Stimulated activated CD4-positive, alpha-beta T cell treated with anti-CD3 and anti-CD28 coated beads, Interleukin-15, amount 100 ng/mL, for 48 hours (primary cell): ENCODE data around the gene RARRES1.

Source experiments
- DNase-seq, 2 donors: peaks; one replicate each; pipeline ENCODE4 v3.0.0-alpha.2; 2020; ENCODE audit warnings: low read depth in 2 of 2

The RARRES1 gene

GRCh38 chr3:158765518-158766205 is 33.4 kb upstream of the RARRES1 start:
- no peak for DNase-seq

GRCh38 chr3:158763421-158763820 is 31.2 kb upstream of the RARRES1 start:
- no peak for DNase-seq

GRCh38 chr3:158762701-158763100 is 30.4 kb upstream of the RARRES1 start:
- no peak for DNase-seq

- DNase-seq, result no peak
Observed at GRCh38 chr3:158761350-158761749, 29.1 kb upstream of the RARRES1 start.

- no peak for DNase-seq
Observed at GRCh38 chr3:158755421-158755820, 23.2 kb upstream of the RARRES1 start.

- DNase-seq, result no peak
Observed at GRCh38 chr3:158753854-158754253, 21.6 kb upstream of the RARRES1 start.

GRCh38 chr3:158751316-158751715 is 19.1 kb upstream of the RARRES1 start:
- no peak for DNase-seq

- no peak for DNase-seq
Observed at GRCh38 chr3:158750016-158750415, 17.8 kb upstream of the RARRES1 start.

- no peak for DNase-seq
Observed at GRCh38 chr3:158749526-158749925, 17.3 kb upstream of the RARRES1 start.

GRCh38 chr3:158748237-158748828 is 16.1 kb upstream of the RARRES1 start:
- no peak for DNase-seq

- no peak for DNase-seq
Observed at GRCh38 chr3:158747417-158747816, 15.2 kb upstream of the RARRES1 start.

GRCh38 chr3:158745551-158745950 is 13.3 kb upstream of the RARRES1 start:
- no peak for DNase-seq

- no peak for DNase-seq
Observed at GRCh38 chr3:158744567-158745288, 12.5 kb upstream of the RARRES1 start.

- DNase-seq, result no peak
Observed at GRCh38 chr3:158743664-158744566, 11.7 kb upstream of the RARRES1 start.

GRCh38 chr3:158742871-158743663 is 10.8 kb upstream of the RARRES1 start:
- no peak for DNase-seq

GRCh38 chr3:158739661-158740060 is 7.4 kb upstream of the RARRES1 start:
- DNase-seq, result no peak

- DNase-seq, result no peak
Observed at GRCh38 chr3:158739078-158739477, 6.8 kb upstream of the RARRES1 start.

- no peak for DNase-seq
Observed at GRCh38 chr3:158738653-158739052, 6.4 kb upstream of the RARRES1 start.

- no peak for DNase-seq
Observed at GRCh38 chr3:158737976-158738615, 5.8 kb upstream of the RARRES1 start.

GRCh38 chr3:158737410-158737809 is 5.2 kb upstream of the RARRES1 start:
- no peak for DNase-seq
